ENCODE measurements around the gene BMPER. TPM values are rescaled to one million over a fixed set of nuclear protein-coding genes. Genes with fewer than 3 reads are reported as not detected.

Gene BMPER
- total RNA-seq, 2 donors from 2014 or later = 3.0 to 3.8 TPM

GRCh38 chr7:34011017-34011695 lies 105.8 kb downstream of the BMPER start:
- no peak for DNase-seq (ENCODE audit: low spot score)
- Histone ChIP-seq H3K27ac (no peak overlapping the region), H3K36me3 (no peaks in the 10 kb centered on the region), H3K9me3 (no peaks in the 10 kb centered on the region), H3K4me3 (no peak overlapping the region), H3K4me1 (no peaks in the 10 kb centered on the region), H3K27me3 (no peaks in the 10 kb centered on the region)
- TF ChIP-seq CTCF (IDR thresholded peaks at IDR 0.05) = no peak

- DNase-seq (ENCODE audit: low spot score) = no peak
- no peaks in the 10 kb centered on the region for H3K27me3 ChIP-seq
- no peaks in the 10 kb centered on the region for H3K36me3 ChIP-seq
- TF ChIP-seq CTCF (IDR thresholded peaks at IDR 0.05) = no peak
- H3K9me3 ChIP-seq = no peaks in the 10 kb centered on the region
- no peak overlapping the region for H3K4me3 ChIP-seq
- H3K27ac ChIP-seq = no peak overlapping the region
- H3K4me1 ChIP-seq = no peaks in the 10 kb centered on the region
These were observed 106.4 kb downstream of the BMPER start for GRCh38 chr7:34011696-34012095.

- Histone ChIP-seq H3K4me3 (no peak overlapping the region), H3K9me3 (no peaks in the 10 kb centered on the region), H3K4me1 (no peaks in the 10 kb centered on the region), H3K27ac (no peak overlapping the region), H3K36me3 (no peaks in the 10 kb centered on the region), H3K27me3 (no peaks in the 10 kb centered on the region)
- no peak for DNase-seq (ENCODE audit: low spot score)
- TF ChIP-seq CTCF (IDR thresholded peaks at IDR 0.05) = no peak
These were observed 108.1 kb downstream of the BMPER start for GRCh38 chr7:34013421-34013820.

- H3K36me3 ChIP-seq = no peaks in the 10 kb centered on the region
- H3K4me1 ChIP-seq = no peaks in the 10 kb centered on the region
- no peak for DNase-seq (ENCODE audit: low spot score)
- H3K9me3 ChIP-seq = no peaks in the 10 kb centered on the region
- TF ChIP-seq CTCF (IDR thresholded peaks at IDR 0.05) = no peak
- H3K4me3 ChIP-seq = no peak overlapping the region
- H3K27me3 ChIP-seq = no peaks in the 10 kb centered on the region
- H3K27ac ChIP-seq = no peak overlapping the region
These were observed 110.3 kb downstream of the BMPER start for GRCh38 chr7:34015651-34016050.

GRCh38 chr7:34016876-34017275 lies 111.5 kb downstream of the BMPER start:
- Histone ChIP-seq H3K4me1 (no peaks in the 10 kb centered on the region), H3K36me3 (no peaks in the 10 kb centered on the region), H3K27ac (no peak overlapping the region), H3K9me3 (no peaks in the 10 kb centered on the region), H3K4me3 (no peak overlapping the region), H3K27me3 (no peaks in the 10 kb centered on the region)
- no peak for TF ChIP-seq CTCF (IDR thresholded peaks at IDR 0.05)
- DNase-seq (ENCODE audit: low spot score) = no peak

GRCh38 chr7:34019301-34019790 lies 114.0 kb downstream of the BMPER start:
- Histone ChIP-seq H3K27ac (no peak overlapping the region), H3K4me3 (no peak overlapping the region), H3K9me3 (no peaks in the 10 kb centered on the region), H3K27me3 (no peaks in the 10 kb centered on the region), H3K4me1 (no peaks in the 10 kb centered on the region), H3K36me3 (no peaks in the 10 kb centered on the region)
- DNase-seq (ENCODE audit: low spot score) = no peak
- TF ChIP-seq CTCF (IDR thresholded peaks at IDR 0.05) = no peak

Data from right atrium auricular region (tissue), 2 donors.